BJ (cell line): ENCODE measurements around the gene GRIFIN. TPM values are rescaled to one million over a fixed set of nuclear protein-coding genes. Genes with fewer than 3 reads are reported as not detected.

Experiments used
- CTCF ChIA-PET: fragments of 350-600 bp; formaldehyde crosslinking; extraction: SDS; loops from one replicate; lab custom pipeline; 2021; ENCODE audit warnings: antibody characterized with exemption, inconsistent platforms; lab: Yijun Ruan, JAX
- POLR2A ChIA-PET: fragments of 300-600 bp; sonication (Branson Sonifier 250); formaldehyde crosslinking; extraction: SDS; loops from one replicate; lab custom pipeline; 2021; ENCODE audit warnings: antibody characterized with exemption; lab: Charles Lee
- DNase-seq: peaks from one replicate; pipeline ENCODE4 v3.0.0-alpha.2; 2011; ENCODE audit warnings: low read depth
- H3K27me3 ChIP-seq: 2 replicates; pipeline ENCODE4 v1.6.0; 2011; ENCODE audit warnings: low read length; ENCODE audit not compliant: control insufficient read depth, insufficient read depth
- H3K36me3 ChIP-seq: 2 replicates; pipeline ENCODE4 v1.5.1; 2011; ENCODE audit warnings: low read length; ENCODE audit not compliant: control insufficient read depth, insufficient read depth
- H3K4me3 ChIP-seq: 2 replicates; pipeline ENCODE4 v1.5.1; 2011; ENCODE audit warnings: low read depth, mild to moderate bottlenecking, control low read depth, low read length
- CTCF ChIP-seq: IDR thresholded peaks from 2 replicates; pipeline ENCODE4 v1.5.1; 2011; ENCODE audit warnings: low read depth, mild to moderate bottlenecking, control low read depth, inconsistent platforms, low read length, moderate library complexity; ENCODE audit not compliant: insufficient read depth
- polyA plus RNA-seq: library from polyadenylated mRNA; depleted of rRNA; stranded (reverse); fragments of >200 nt; gene quantifications from 2 replicates; pipeline ENCODE4 v1.2.3, GENCODE V29; 2011

The GRIFIN gene
- polyA plus RNA-seq, 1 experiment, result not detected

DNA sequence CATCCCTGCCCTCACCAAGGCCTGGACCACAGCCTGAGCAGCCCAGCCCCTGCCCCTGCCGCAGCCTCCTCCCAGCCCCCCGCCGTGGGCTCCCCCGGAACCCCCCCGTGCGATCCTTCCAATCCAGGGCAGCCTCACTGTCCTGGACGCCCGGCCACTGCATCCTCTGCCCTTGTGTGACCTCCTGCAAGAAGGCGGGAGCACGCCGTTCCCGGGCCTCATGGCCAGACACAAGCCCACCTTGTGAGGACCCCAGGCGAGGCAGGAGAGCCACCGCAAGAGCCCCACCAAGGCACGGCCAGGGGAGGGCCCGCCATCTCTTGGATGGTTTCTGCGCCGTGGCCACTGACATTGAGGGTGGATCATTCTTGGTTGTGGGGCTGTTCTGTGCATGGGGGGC lies 35.6 kb upstream of the GRIFIN start:
- CTCF ChIA-PET, result no interaction called here
- Histone ChIP-seq H3K27me3 (no peaks in the 10 kb centered on the region), H3K4me3 (no peak overlapping the region), H3K36me3 (no peaks in the 10 kb centered on the region)
- TF ChIP-seq CTCF, result no peak
- no peak for DNase-seq
- POLR2A ChIA-PET, result no interaction called here

DNA sequence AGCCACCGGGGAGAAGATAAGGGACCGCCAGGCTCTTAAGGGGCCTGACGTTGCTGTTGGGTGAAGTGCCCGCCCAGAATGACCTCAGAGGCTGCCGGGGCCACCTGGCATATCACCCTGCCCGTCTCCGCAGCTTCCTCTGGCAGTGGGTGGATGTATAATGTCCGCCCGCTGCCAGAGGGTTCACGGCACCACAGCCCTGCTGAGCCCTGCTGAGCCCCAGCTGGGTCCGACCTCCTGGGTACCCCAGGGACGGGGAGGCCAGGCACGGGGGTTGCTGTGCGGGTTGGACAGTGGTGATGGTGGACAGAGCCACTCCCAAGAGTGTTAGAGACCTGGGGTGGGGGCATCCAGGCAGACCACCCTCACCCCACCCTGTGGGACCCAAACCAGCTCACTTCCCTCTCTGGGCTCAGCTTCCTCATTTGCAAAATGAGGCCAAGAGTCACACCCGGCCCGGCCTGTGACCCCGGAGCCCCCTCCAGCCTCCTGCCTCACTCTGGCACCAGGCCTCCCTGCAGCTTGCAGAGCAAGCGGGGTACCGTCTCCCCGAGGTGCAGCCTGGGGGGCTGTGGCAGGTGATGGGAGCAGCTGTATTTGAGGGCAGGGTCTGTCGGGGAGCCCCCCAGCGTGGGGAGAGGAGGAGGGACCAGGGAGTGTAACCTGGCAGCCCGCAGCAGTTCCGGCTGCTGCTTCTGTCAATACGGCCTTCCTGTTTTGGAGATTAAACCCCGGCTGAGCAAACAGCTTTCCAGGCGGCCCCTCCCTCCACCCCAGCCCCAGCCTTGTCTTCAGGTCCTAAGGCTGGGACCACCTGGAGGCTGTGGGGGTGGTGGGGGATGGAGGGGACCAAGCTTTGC lies 34.9 kb upstream of the GRIFIN start:
- POLR2A ChIA-PET, result no interaction called here
- Histone ChIP-seq H3K36me3 (no peaks in the 10 kb centered on the region), H3K4me3 (no peak overlapping the region), H3K27me3 (no peaks in the 10 kb centered on the region)
- TF ChIP-seq CTCF, result no peak
- CTCF ChIA-PET, result interaction anchor here (0.8 to 1.3 kb wide), 2 partner anchors 11 to 42 kb away, joined by 3 to 4 read pairs; no protein-coding TSS in a partner anchor
- DNase-seq, result no peak

DNA sequence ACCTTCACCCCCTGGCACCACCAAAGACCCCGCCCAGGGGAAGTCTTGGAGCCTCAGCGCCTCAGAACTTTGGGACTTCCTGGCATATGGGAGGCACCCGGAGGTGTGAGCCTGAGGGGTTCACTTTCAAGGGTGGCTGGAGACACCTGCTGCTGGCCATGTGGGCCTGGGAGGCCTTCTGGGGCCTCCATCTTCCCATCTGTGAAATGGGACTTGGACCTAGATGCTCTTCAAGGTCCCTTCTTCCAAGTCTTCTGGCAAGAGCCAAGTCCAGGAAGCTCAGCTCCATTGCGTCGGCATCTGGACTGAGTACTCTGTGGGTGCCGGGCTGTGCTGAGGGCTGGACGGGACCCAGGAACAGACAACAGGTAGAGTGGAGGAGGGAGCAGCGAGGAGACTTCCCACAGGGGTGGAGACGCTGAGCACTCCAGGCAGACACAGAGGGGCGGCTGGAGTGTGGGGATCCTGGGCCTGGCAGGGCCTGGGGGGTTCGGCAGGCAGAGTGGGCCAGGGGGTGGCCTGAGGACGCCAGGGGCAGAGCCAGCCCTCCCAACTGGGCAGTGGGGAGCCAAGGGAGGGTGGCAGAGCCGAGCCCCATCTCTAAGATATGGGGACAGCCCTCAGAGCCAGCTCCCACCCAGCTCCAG lies 34.1 kb upstream of the GRIFIN start:
- ChIA-PET POLR2A (no interaction called here), CTCF (interaction anchor here (0.8 to 1.3 kb wide), 2 partner anchors 12 to 41 kb away, joined by 3 to 4 read pairs; no protein-coding TSS in a partner anchor)

GRCh38 chr7:2509298-2509906 lies 33.2 kb upstream of the GRIFIN start:
- H3K27me3 ChIP-seq, result no peaks in the 10 kb centered on the region
- no peak for TF ChIP-seq CTCF
- no peak overlapping the region for H3K4me3 ChIP-seq
- CTCF ChIA-PET, result interaction anchor here (1.1 to 1.2 kb wide), 2 partner anchors 8 to 58 kb away, joined by 3 to 4 read pairs; no protein-coding TSS in a partner anchor
- H3K36me3 ChIP-seq, result no peaks in the 10 kb centered on the region
- POLR2A ChIA-PET, result no interaction called here
- DNase-seq, result no peak

More for the DNA sequence above, 34.1 kb upstream of the GRIFIN start:
- DNase-seq, result no peak
- H3K36me3 ChIP-seq, result no peaks in the 10 kb centered on the region
- no peak for TF ChIP-seq CTCF
- H3K4me3 ChIP-seq, result no peak overlapping the region
- H3K27me3 ChIP-seq, result no peaks in the 10 kb centered on the region
